ENCODE results near the gene PHPT1. TPM values are rescaled to one million over a fixed set of nuclear protein-coding genes. Genes with fewer than 3 reads are reported as not detected.

PHPT1 gene
- total RNA-seq, 1 donor from 2014 or later = 215 TPM

DNA sequence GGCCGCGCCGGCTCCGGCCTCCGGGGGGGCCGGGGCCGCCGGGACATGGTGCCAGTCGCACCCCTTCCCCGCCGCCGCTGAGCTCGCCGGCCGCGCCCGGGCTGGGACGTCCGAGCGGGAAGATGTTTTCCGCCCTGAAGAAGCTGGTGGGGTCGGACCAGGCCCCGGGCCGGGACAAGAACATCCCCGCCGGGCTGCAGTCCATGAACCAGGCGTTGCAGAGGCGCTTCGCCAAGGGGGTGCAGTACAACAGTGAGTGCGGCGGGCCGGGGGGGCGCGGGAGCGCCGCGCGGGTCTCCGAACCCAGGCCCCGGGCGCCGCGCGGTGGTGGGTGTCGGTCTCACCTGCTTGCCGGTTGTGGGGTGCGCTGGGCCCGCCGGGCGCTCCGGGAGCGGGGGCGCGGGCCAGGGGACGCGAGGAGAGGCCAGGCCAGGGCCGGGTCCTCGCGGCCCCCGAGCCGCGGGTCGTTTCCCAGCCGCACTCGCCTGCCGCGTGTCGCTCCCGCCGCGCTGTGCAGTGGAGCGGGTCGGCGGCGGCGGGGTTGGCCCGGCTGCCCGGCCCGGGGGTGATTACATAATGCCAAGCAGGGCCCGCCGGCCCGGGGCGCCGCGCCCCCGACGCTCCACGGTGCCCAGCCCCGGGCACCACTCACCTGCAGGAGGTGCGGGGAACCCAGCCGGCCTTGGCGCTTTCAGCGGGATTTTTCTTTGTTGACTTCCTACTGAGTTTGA, 41.0 kb upstream of the PHPT1 start:
- Histone ChIP-seq H3K27ac (ENCODE audit: low read depth, low read length) (peak overlapping the region; percentile 61), H3K27me3 (ENCODE audit: insufficient read depth, low read length) (no peaks in the 10 kb centered on the region), H3K9ac (ENCODE audit: low read length) (peak overlapping the region; percentile 90), H3K9me3 (ENCODE audit: insufficient read depth, low read depth, low read length) (no peaks in the 10 kb centered on the region), H4K20me1 (ENCODE audit: insufficient read depth, low read length) (peaks cover 44% of the 10 kb centered on the region), H3K79me2 (ENCODE audit: insufficient read depth, low read length) (peaks cover 54% of the 10 kb centered on the region), H3K4me1 (ENCODE audit: insufficient read depth, low read length) (peaks cover 19% of the 10 kb centered on the region), H2AFZ (ENCODE audit: low read depth, low read length) (peak overlapping the region; percentile 66), H3K36me3 (ENCODE audit: insufficient read depth, low read length) (peaks cover 8% of the 10 kb centered on the region), H3K4me3 (ENCODE audit: insufficient read depth, low read depth, low read length) (peak overlapping the region; percentile 66), H3K4me2 (ENCODE audit: low read length) (peak overlapping the region; percentile 94)
- no peaks in the 10 kb centered on the region for H3K9me3 Mint-ChIP-seq (ENCODE audit: unreplicated experiment)
- TF ChIP-seq, protein P1, sequence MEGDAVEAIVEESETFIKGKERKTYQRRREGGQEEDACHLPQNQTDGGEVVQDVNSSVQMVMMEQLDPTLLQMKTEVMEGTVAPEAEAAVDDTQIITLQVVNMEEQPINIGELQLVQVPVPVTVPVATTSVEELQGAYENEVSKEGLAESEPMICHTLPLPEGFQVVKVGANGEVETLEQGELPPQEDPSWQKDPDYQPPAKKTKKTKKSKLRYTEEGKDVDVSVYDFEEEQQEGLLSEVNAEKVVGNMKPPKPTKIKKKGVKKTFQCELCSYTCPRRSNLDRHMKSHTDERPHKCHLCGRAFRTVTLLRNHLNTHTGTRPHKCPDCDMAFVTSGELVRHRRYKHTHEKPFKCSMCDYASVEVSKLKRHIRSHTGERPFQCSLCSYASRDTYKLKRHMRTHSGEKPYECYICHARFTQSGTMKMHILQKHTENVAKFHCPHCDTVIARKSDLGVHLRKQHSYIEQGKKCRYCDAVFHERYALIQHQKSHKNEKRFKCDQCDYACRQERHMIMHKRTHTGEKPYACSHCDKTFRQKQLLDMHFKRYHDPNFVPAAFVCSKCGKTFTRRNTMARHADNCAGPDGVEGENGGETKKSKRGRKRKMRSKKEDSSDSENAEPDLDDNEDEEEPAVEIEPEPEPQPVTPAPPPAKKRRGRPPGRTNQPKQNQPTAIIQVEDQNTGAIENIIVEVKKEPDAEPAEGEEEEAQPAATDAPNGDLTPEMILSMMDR (IDR thresholded peaks at IDR 0.05; ENCODE audit: insufficient read depth, low read depth, low read length) = no peak
- TF ChIP-seq EZH2 (IDR thresholded peaks at IDR 0.05; ENCODE audit: insufficient read depth, low read length) = no peak
- DNase-seq (ENCODE audit: low read depth) = no peak
- peak overlapping the region; percentile 91 for H3K4me3 Mint-ChIP-seq (ENCODE audit: unreplicated experiment)
- no peaks in the 10 kb centered on the region for H3K27me3 Mint-ChIP-seq (ENCODE audit: low read depth, unreplicated experiment)
- FAIRE-seq = no peak
- peaks cover 13% of the 10 kb centered on the region for H3K4me1 Mint-ChIP-seq (ENCODE audit: low read depth, unreplicated experiment)
- peaks cover 8% of the 10 kb centered on the region for H3K36me3 Mint-ChIP-seq (ENCODE audit: low read depth, unreplicated experiment)
- peak overlapping the region; percentile 91 for H3K27ac Mint-ChIP-seq (ENCODE audit: unreplicated experiment)

DNA sequence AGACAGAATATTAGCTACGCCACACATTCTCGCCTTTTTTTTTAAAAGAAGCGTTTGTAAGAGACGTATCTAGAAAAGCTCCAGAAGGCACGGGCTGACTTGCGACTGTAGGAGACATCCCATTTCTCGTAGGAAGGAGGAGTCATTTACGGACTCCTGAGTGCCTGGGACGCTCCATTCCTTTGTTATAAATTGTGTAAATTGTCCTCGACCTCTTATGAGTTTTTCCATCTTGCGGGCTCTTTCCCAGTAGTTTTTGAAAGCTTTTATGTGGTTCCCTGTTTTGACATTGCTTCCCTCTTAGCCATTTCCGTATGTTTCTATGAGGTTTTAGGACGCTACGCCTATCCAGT, 40.4 kb upstream of the PHPT1 start:
- H3K9me3 Mint-ChIP-seq (ENCODE audit: unreplicated experiment) = no peaks in the 10 kb centered on the region

More for the DNA sequence above, 40.4 kb upstream of the PHPT1 start:
- peaks cover 58% of the 10 kb centered on the region for H3K79me2 ChIP-seq (ENCODE audit: insufficient read depth, low read length)
- peaks cover 19% of the 10 kb centered on the region for H3K4me1 ChIP-seq (ENCODE audit: insufficient read depth, low read length)
- peak overlapping the region; percentile 94 for H3K4me2 ChIP-seq (ENCODE audit: low read length)
- H2AFZ ChIP-seq (ENCODE audit: low read depth, low read length) = no peak overlapping the region
- peak overlapping the region; percentile 91 for H3K27ac Mint-ChIP-seq (ENCODE audit: unreplicated experiment)
- H3K27ac ChIP-seq (ENCODE audit: low read depth, low read length) = peak overlapping the region; percentile 13
- no peak for FAIRE-seq
- TF ChIP-seq, protein P1 (IDR thresholded peaks at IDR 0.05; ENCODE audit: insufficient read depth, low read depth, low read length) = no peak
- no peak for TF ChIP-seq EZH2 (IDR thresholded peaks at IDR 0.05; ENCODE audit: insufficient read depth, low read length)
- peaks cover 47% of the 10 kb centered on the region for H4K20me1 ChIP-seq (ENCODE audit: insufficient read depth, low read length)
- H3K36me3 ChIP-seq (ENCODE audit: insufficient read depth, low read length) = peaks cover 9% of the 10 kb centered on the region
- H3K36me3 Mint-ChIP-seq (ENCODE audit: low read depth, unreplicated experiment) = peaks cover 9% of the 10 kb centered on the region
- H3K4me1 Mint-ChIP-seq (ENCODE audit: low read depth, unreplicated experiment) = peaks cover 13% of the 10 kb centered on the region
- peak overlapping the region; percentile 90 for H3K9ac ChIP-seq (ENCODE audit: low read length)
- H3K9me3 ChIP-seq (ENCODE audit: insufficient read depth, low read depth, low read length) = no peaks in the 10 kb centered on the region
- DNase-seq (ENCODE audit: low read depth) = peak; percentile 40
- no peaks in the 10 kb centered on the region for H3K27me3 ChIP-seq (ENCODE audit: insufficient read depth, low read length)
- H3K27me3 Mint-ChIP-seq (ENCODE audit: low read depth, unreplicated experiment) = no peaks in the 10 kb centered on the region
- H3K4me3 ChIP-seq (ENCODE audit: insufficient read depth, low read depth, low read length) = peak overlapping the region; percentile 66
- peak overlapping the region; percentile 91 for H3K4me3 Mint-ChIP-seq (ENCODE audit: unreplicated experiment)

All from astrocyte (in vitro differentiated cells and primary cell).